CD14-positive monocyte (primary cell): Measurements from ENCODE around the gene SPATA31D1. TPM values are rescaled to one million over a fixed set of nuclear protein-coding genes. Genes with fewer than 3 reads are reported as not detected.

Experiments
- DNase-seq, 3 donors: peaks; one replicate each; pipeline ENCODE4 v3.0.0-alpha.2; 2011 to 2022
- H2AFZ ChIP-seq: 2 replicates; pipeline ENCODE4 v1.6.0; 2012; ENCODE audit warnings: mild to moderate bottlenecking, low read depth, low read length, inconsistent platforms; ENCODE audit not compliant: insufficient read depth, poor library complexity, severe bottlenecking
- H3K27ac ChIP-seq, 2 donors: 1 replicate in 1 of 2; 2 replicates in 1 of 2; pipeline ENCODE4 v1.5.1; 2012 to 2013; ENCODE audit warnings: low read length in 2 of 2, control low read depth in 1 of 2, inconsistent platforms in 1 of 2, low read depth in 1 of 2, mild to moderate bottlenecking in 1 of 2
- H3K27me3 ChIP-seq, 2 donors: one replicate each; pipeline versions ENCODE4 v1.6.0 to v1.6.1; 2011 to 2013; ENCODE audit warnings: low read length in 2 of 2; ENCODE audit not compliant: control insufficient read depth in 2 of 2, insufficient read depth in 2 of 2
- H3K36me3 ChIP-seq, 2 donors: replicated peaks in 1 of 2; 1 replicate in 1 of 2; 2 replicates in 1 of 2; pipeline versions ENCODE4 v1.5.1 to v1.6.1; 2012 to 2013; ENCODE audit warnings: low read length in 2 of 2, control low read depth in 1 of 2, inconsistent platforms in 1 of 2, mild to moderate bottlenecking in 1 of 2; ENCODE audit not compliant: insufficient read depth in 2 of 2, control insufficient read depth in 1 of 2
- H3K4me1 ChIP-seq, 2 donors: 1 replicate in 1 of 2; 2 replicates in 1 of 2; pipeline versions ENCODE4 v1.5.1 to v1.6.1; 2012 to 2013; ENCODE audit warnings: low read length in 2 of 2, control low read depth in 1 of 2, inconsistent platforms in 1 of 2, mild to moderate bottlenecking in 1 of 2, moderate library complexity in 1 of 2; ENCODE audit not compliant: insufficient read depth in 2 of 2, control insufficient read depth in 1 of 2
- H3K4me2 ChIP-seq: replicated peaks from 2 replicates; pipeline ENCODE3; 2012; ENCODE audit warnings: low read length, moderate library complexity, mild to moderate bottlenecking; ENCODE audit not compliant: poor library complexity, severe bottlenecking; ENCODE audit errors: extremely low read depth
- H3K4me3 ChIP-seq, 3 experiments: fragments of 200-600 bp in 1 of 3; sonication (generic) in 1 of 3; replicated peaks in 1 of 3; 1 replicate in 2 of 3; 2 replicates in 1 of 3; pipeline ENCODE4 v1.5.1; 2011 to 2013; ENCODE audit warnings: low read length in 3 of 3, mild to moderate bottlenecking in 3 of 3, control low read depth in 2 of 3, low read depth in 2 of 3, inconsistent platforms in 1 of 3, moderate library complexity in 1 of 3
- H3K79me2 ChIP-seq: 2 replicates; pipeline ENCODE4 v1.6.0; 2012; ENCODE audit warnings: mild to moderate bottlenecking, control low read depth, inconsistent platforms, low read length, moderate library complexity; ENCODE audit not compliant: insufficient read depth
- H3K9ac ChIP-seq: 2 replicates; pipeline ENCODE4 v1.6.0; 2017; ENCODE audit warnings: low read length, mild to moderate bottlenecking; ENCODE audit not compliant: insufficient read depth, poor library complexity, severe bottlenecking
- H3K9me3 ChIP-seq, 2 donors: replicated peaks in 1 of 2; 1 replicate in 1 of 2; 2 replicates in 1 of 2; pipeline versions ENCODE4 v1.5.1 to v1.6.1; 2012 to 2013; ENCODE audit warnings: low read length in 2 of 2, control low read depth in 1 of 2; ENCODE audit not compliant: control insufficient read depth in 1 of 2, insufficient read depth in 1 of 2
- H4K20me1 ChIP-seq: 2 replicates; pipeline ENCODE4 v1.6.0; 2012; ENCODE audit warnings: mild to moderate bottlenecking, low read length, control low read depth, moderate library complexity; ENCODE audit not compliant: insufficient read depth
- H3K27ac Mint-ChIP-seq, 7 donors: one replicate each; pipeline ENCODE4 v1.8.0; 2020; ENCODE audit warnings: mild to moderate bottlenecking in 7 of 7, mixed read lengths in 7 of 7, moderate library complexity in 6 of 7, inconsistent platforms in 2 of 7
- H3K27me3 Mint-ChIP-seq, 3 donors: one replicate each; pipeline ENCODE4 v1.8.0; 2021 to 2022; ENCODE audit warnings: low read depth in 3 of 3, mild to moderate bottlenecking in 3 of 3, mixed read lengths in 3 of 3, moderate library complexity in 3 of 3, inconsistent platforms in 1 of 3
- H3K36me3 Mint-ChIP-seq, 2 donors: one replicate each; pipeline ENCODE4 v1.8.0; 2020; ENCODE audit warnings: mixed read lengths in 2 of 2, inconsistent platforms in 1 of 2, mild to moderate bottlenecking in 1 of 2
- H3K4me1 Mint-ChIP-seq: one replicate; pipeline ENCODE4 v1.8.0; 2020; ENCODE audit warnings: mild to moderate bottlenecking, mixed read lengths
- H3K4me3 Mint-ChIP-seq, 2 donors: one replicate each; pipeline ENCODE4 v1.8.0; 2020; ENCODE audit warnings: mild to moderate bottlenecking in 2 of 2, mixed read lengths in 2 of 2, moderate library complexity in 1 of 2
- H3K9me3 Mint-ChIP-seq, 7 donors: one replicate each; pipeline ENCODE4 v1.8.0; 2020 to 2022; ENCODE audit warnings: mixed read lengths in 7 of 7, mild to moderate bottlenecking in 6 of 7, moderate library complexity in 6 of 7, inconsistent platforms in 2 of 7
- WGBS: methylation state at CpG from one replicate; pipeline ENCODE4 v1.1.5; 2013; ENCODE audit warnings: missing lambda C conversion rate; ENCODE audit not compliant: insufficient coverage; 5-methylcytosine and 5-hydroxymethylcytosine counted together
- intact Hi-C, 2 donors: fragments of 100-400 bp; cut with micrococcal nuclease; formaldehyde crosslinking; loops; one replicate each; pipeline versions ENCODE4 v1.15.0 to v1.15.1; 2023
- polyA plus RNA-seq, 3 donors: library from polyadenylated mRNA; depleted of rRNA in 1 of 3; unstranded in 2 of 3; stranded (reverse) in 1 of 3; fragments of 300-500 nt in 2 of 3; fragments of >200 nt in 1 of 3; fragmentation: Illumina TruSeq in 2 of 3; gene quantifications; 1 replicate in 2 of 3; 2 replicates in 1 of 3; pipeline ENCODE4 v1.2.3, GENCODE V29; 2012 to 2021
- TF ChIP-seq, protein P1 (sequence below): fragments of 200-600 bp; IDR thresholded peaks from one replicate; pipeline ENCODE4 v1.8.0; 2022; ENCODE audit warnings: antibody characterized with exemption, mild to moderate bottlenecking

Gene SPATA31D1
- polyA plus RNA-seq, 3 donors, result not detected

DNA sequence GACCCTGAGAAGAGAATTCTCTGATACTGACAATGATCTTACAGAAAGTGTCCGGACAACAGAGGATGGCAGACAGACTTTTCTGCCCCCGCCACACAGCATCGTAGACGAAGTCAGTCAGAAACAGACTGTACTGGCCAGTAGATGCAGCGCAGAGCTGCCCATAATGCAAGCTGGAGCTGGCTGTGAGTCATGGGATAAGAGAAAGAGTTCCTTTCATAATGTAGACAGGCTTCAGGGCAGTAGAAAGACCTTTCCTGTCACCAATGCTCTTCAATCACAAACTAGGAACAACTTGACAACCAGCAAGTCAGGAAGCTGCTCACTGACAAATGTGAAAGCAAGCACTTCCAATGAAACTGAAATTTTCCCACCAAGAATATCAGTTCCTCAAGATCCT lies 5.1 kb downstream of the SPATA31D1 start:
- Mint-ChIP-seq H3K4me3 (no peak overlapping the region), H3K27ac (no peak overlapping the region), H3K27me3 (no peaks in the 10 kb centered on the region), H3K4me1 (no peaks in the 10 kb centered on the region), H3K36me3 (no peaks in the 10 kb centered on the region), H3K9me3 (peaks cover 15 to 32% (median 23%) of the 10 kb centered on the region in 7 donors)
- no peaks in the 10 kb centered on the region for H3K27me3 ChIP-seq
- H3K4me1 ChIP-seq, result no peaks in the 10 kb centered on the region
- intact Hi-C loops, result no loop called here
- WGBS, result 91% methylated on average over 5 of the region's 5 CpGs
- no peak overlapping the region for H3K4me2 ChIP-seq
- TF ChIP-seq, protein P1, sequence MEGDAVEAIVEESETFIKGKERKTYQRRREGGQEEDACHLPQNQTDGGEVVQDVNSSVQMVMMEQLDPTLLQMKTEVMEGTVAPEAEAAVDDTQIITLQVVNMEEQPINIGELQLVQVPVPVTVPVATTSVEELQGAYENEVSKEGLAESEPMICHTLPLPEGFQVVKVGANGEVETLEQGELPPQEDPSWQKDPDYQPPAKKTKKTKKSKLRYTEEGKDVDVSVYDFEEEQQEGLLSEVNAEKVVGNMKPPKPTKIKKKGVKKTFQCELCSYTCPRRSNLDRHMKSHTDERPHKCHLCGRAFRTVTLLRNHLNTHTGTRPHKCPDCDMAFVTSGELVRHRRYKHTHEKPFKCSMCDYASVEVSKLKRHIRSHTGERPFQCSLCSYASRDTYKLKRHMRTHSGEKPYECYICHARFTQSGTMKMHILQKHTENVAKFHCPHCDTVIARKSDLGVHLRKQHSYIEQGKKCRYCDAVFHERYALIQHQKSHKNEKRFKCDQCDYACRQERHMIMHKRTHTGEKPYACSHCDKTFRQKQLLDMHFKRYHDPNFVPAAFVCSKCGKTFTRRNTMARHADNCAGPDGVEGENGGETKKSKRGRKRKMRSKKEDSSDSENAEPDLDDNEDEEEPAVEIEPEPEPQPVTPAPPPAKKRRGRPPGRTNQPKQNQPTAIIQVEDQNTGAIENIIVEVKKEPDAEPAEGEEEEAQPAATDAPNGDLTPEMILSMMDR, result no peak
- H2AFZ ChIP-seq, result no peak overlapping the region
- H3K27ac ChIP-seq, result no peak overlapping the region
- DNase-seq, result no peak
- H3K9me3 ChIP-seq, result peaks cover 23 to 32% of the 10 kb centered on the region in 2 donors
- no peaks in the 10 kb centered on the region for H4K20me1 ChIP-seq
- no peaks in the 10 kb centered on the region for H3K36me3 ChIP-seq
- H3K4me3 ChIP-seq, result no peak overlapping the region
- no peaks in the 10 kb centered on the region for H3K79me2 ChIP-seq
- H3K9ac ChIP-seq, result no peak overlapping the region

DNA sequence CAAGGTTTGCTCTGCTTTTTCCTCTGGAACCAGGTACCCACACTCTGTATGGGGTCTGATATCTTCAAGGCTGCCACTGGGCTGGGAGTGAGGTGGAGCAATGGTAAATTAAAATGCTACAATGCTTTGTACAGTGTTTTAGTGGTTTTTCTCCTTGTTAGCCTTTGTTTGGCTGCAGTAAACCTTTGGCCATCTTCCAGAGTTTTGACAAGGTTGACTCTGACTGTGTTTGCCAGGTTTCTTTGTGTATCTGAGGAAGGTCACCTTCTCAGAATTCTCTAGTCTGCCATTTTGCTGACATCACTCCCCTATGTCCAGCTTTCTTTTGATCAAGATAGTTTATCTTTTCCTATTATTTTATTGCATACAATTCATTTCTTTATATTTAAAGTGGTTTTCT lies 11.2 kb downstream of the SPATA31D1 start:
- Histone ChIP-seq H3K27me3 (no peaks in the 10 kb centered on the region), H3K79me2 (no peaks in the 10 kb centered on the region), H3K4me2 (no peak overlapping the region), H3K4me1 (no peaks in the 10 kb centered on the region), H2AFZ (no peak overlapping the region), H3K9me3 (no peaks in the 10 kb centered on the region), H4K20me1 (no peaks in the 10 kb centered on the region), H3K27ac (no peak overlapping the region), H3K9ac (no peak overlapping the region), H3K4me3 (no peak overlapping the region), H3K36me3 (no peaks in the 10 kb centered on the region)
- Mint-ChIP-seq H3K4me1 (no peaks in the 10 kb centered on the region), H3K4me3 (no peak overlapping the region), H3K9me3 (peaks cover 0 to 7% (median 2%) of the 10 kb centered on the region in 7 donors), H3K27ac (no peak overlapping the region), H3K36me3 (no peaks in the 10 kb centered on the region), H3K27me3 (no peaks in the 10 kb centered on the region)
- intact Hi-C loops, result no loop called here
- DNase-seq, result no peak
- TF ChIP-seq, protein P1, result no peak
